HepG2 (cell line): ENCODE data around the gene SUPT6H. TPM values are rescaled to one million over a fixed set of nuclear protein-coding genes. Genes with fewer than 3 reads are reported as not detected.
A peak's percentile ranks its signal among the peaks of the same experiment; 100 is the strongest.

ENCODE experiments used
- CCAR2 ChIP-seq: fragments of 200-400 bp; formaldehyde crosslinking; optimal IDR thresholded peaks from 2 replicates; pipeline ENCODE3; 2018; ENCODE audit warnings: low read depth, mild to moderate bottlenecking, low read length, moderate library complexity
- DRAP1 ChIP-seq: IDR thresholded peaks from 2 replicates; pipeline ENCODE4 v1.6.1; 2016; ENCODE audit warnings: missing genetic modification reagents, missing compliant biosample characterization
- HNF1A ChIP-seq, 2 experiments: sonication (generic) in 1 of 2; formaldehyde crosslinking in 1 of 2; IDR thresholded peaks; 2 replicates each; pipeline versions ENCODE4 v1.4.0 to v1.6.1; 2016 to 2020; ENCODE audit warnings: borderline replicate concordance in 1 of 2, low read depth in 1 of 2, mild to moderate bottlenecking in 1 of 2, missing genetic modification reagents in 1 of 2
- MIER2 ChIP-seq: IDR thresholded peaks from 2 replicates; pipeline ENCODE4 v1.6.1; 2016; ENCODE audit warnings: missing biosample characterization, missing genetic modification reagents
- NFKB2 ChIP-seq: sonication (generic); formaldehyde crosslinking; IDR thresholded peaks from 2 replicates; pipeline ENCODE4 v1.4.0; 2020; ENCODE audit warnings: missing genetic modification reagents, borderline replicate concordance
- POLR2G ChIP-seq: fragments of 200-400 bp; formaldehyde crosslinking; IDR thresholded peaks from 2 replicates; pipeline ENCODE4 v1.6.1; 2018; ENCODE audit warnings: mild to moderate bottlenecking, low read depth, low read length, moderate library complexity
- RAD21 ChIP-seq: fragments of 450-650 bp; formaldehyde crosslinking; IDR thresholded peaks from 2 replicates; pipeline ENCODE4 v1.5.0; 2020; ENCODE audit warnings: mild to moderate bottlenecking
- RBFOX2 ChIP-seq: fragments of 200-400 bp; formaldehyde crosslinking; IDR thresholded peaks from 2 replicates; pipeline ENCODE4 v1.6.1; 2017; ENCODE audit warnings: low read depth, mild to moderate bottlenecking, low read length
- RXRB ChIP-seq: IDR thresholded peaks from 2 replicates; pipeline ENCODE4 v1.6.1; 2016; ENCODE audit warnings: borderline replicate concordance, missing genetic modification reagents, missing compliant biosample characterization
- SIN3A ChIP-seq: IDR thresholded peaks from 2 replicates; pipeline ENCODE4 v1.6.1; 2011; ENCODE audit warnings: low read depth, mild to moderate bottlenecking, control low read depth, low read length, borderline replicate concordance
- THAP11 ChIP-seq: IDR thresholded peaks from 2 replicates; pipeline ENCODE4 v1.6.1; 2016; ENCODE audit warnings: missing biosample characterization, missing genetic modification reagents
- ZBTB33 ChIP-seq: sonication (generic); formaldehyde crosslinking; IDR thresholded peaks from 2 replicates; pipeline ENCODE4 v1.4.0; 2020; ENCODE audit warnings: missing genetic modification reagents
- ZFAT ChIP-seq: sonication (generic); formaldehyde crosslinking; conservative IDR thresholded peaks from 2 replicates; pipeline ENCODE4 v1.8.1; 2023; ENCODE audit warnings: missing genetic modification reagents, inconsistent platforms
- ZGPAT ChIP-seq: IDR thresholded peaks from 2 replicates; pipeline ENCODE4 v1.6.1; 2016; ENCODE audit warnings: mild to moderate bottlenecking
- ZNF281 ChIP-seq: sonication (generic); formaldehyde crosslinking; IDR thresholded peaks from 2 replicates; pipeline ENCODE4 v1.4.0; 2020; ENCODE audit warnings: missing genetic modification reagents, borderline replicate concordance
- ZNF83 ChIP-seq: sonication (generic); formaldehyde crosslinking; IDR thresholded peaks from 2 replicates; pipeline ENCODE4 v1.4.0; 2020; ENCODE audit warnings: missing genetic modification reagents, mild to moderate bottlenecking, borderline replicate concordance
- polyA plus RNA-seq, 8 experiments: library from polyadenylated mRNA; depleted of rRNA in 3 of 8; stranded (reverse) in 7 of 8; unstranded in 1 of 8; fragments of >200 nt; fragmentation: Illumina TruSeq in 4 of 8; extraction: Trizol in 4 of 8; gene quantifications; 2 replicates each; pipeline versions ENCODE4 v1.2.1 to v1.2.3, GENCODE V29; 2011 to 2016; ENCODE audit warnings: low read depth in 4 of 8, missing spikeins in 1 of 8, mixed read lengths in 1 of 8; ENCODE audit not compliant: insufficient read depth in 1 of 8
- total RNA-seq, 5 experiments: library from RNA; depleted of rRNA; stranded (reverse); fragments of >200 nt; fragmentation: Illumina TruSeq; extraction: Trizol; gene quantifications; 2 replicates each; pipeline ENCODE4 v1.2.3, GENCODE V29; 2016; ENCODE audit warnings: low read depth in 1 of 5

The SUPT6H gene
- total and polyA plus RNA-seq, 2 of the 13 experiments (the other 11 are each of a cell fraction or from before 2014, with no cell fraction given): 32.7 to 39.9 TPM

- TF ChIP-seq HNF1A (IDR thresholded peaks at IDR 0.05; ENCODE audit: low read depth) (no peak), HNF1A (CRISPR knock-in tag; IDR thresholded peaks at IDR 0.05; ENCODE audit: borderline replicate concordance) (0 out of 2 replicates have a peak, but pooled peaks have one; percentile 15), CCAR2 (no peak), NFKB2 (CRISPR knock-in tag) (no peak), RBFOX2 (peak; percentile 51; the same call in 1 of the 2 replicates), MIER2 (CRISPR knock-in tag) (peak; percentile 54; the same call in 1 of the 2 replicates), ZNF83 (CRISPR knock-in tag) (no peak), POLR2G (peak; percentile 59), ZGPAT (CRISPR knock-in tag) (peak; percentile 42; the same call in 1 of the 2 replicates), SIN3A (peak; percentile 49; the same call in 1 of the 2 replicates), ZBTB33 (peak; percentile 70), ZFAT (CRISPR knock-in tag) (no peak), ZNF281 (CRISPR knock-in tag) (0 out of 2 replicates have a peak, but pooled peaks have one; percentile 8), RAD21 (CRISPR knock-in tag) (peak; percentile 95), THAP11 (CRISPR knock-in tag) (peak; percentile 76), RXRB (peak; percentile 52; the same call in 1 of the 2 replicates), DRAP1 (CRISPR knock-in tag) (peak; percentile 27; the same call in 1 of the 2 replicates)
Observed at GRCh38 chr17:28750178-28751047, 88.4 kb downstream of the SUPT6H start (continued).
